Midbrain (tissue), 1 donor: ENCODE results near the gene ELFN1.
A peak's percentile ranks its signal among the peaks of the same experiment; 100 is the strongest.

ENCODE experiments used
- DNase-seq: peaks from one replicate; lab custom pipeline; 2025; lab: John Stamatoyannopoulos, UW

The ELFN1 gene

DNA sequence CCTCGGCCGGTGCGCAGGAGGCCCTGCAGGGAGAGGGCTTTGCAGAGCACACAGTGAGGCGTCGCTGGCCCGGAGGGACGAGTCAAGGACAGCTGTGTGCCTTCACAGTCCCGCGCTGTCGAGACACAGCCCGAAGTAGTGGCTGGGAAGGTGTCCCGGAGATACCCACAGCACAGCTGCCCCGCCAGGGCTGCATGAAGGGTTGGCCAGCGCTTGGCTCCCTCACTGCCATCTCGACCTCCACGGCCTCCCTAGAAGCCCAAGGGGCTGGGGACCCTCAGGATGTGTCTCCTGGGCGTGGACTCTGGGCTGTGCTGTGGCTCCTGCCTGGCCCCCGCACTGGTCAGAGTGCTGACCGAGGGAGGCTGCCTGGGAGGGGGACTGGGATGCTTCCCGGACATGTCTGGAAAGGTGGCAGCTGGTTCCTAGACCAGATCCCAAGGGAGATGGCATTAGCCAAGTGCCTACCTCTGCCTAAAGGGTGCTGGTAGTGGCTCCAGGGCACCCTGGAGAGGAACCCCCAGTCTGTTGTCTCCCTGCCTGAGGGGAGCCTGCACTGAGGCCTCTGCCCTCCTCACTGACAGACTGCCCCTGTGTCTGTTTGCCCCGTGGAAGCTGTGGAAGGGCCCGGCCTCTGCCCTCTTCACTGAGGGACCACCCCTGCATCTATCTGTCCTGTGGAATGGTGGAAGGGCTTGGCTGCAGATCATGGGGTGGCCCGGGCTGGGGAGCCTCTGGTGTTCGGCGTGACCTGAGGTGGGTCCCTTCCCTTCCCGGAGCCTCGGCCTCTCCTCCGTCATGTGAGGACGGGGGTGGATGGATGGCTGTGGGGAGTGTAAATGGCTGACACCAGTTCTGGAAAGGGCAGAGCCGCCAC lies 5.8 kb downstream of the ELFN1 start:
- DNase-seq: no peak

DNA sequence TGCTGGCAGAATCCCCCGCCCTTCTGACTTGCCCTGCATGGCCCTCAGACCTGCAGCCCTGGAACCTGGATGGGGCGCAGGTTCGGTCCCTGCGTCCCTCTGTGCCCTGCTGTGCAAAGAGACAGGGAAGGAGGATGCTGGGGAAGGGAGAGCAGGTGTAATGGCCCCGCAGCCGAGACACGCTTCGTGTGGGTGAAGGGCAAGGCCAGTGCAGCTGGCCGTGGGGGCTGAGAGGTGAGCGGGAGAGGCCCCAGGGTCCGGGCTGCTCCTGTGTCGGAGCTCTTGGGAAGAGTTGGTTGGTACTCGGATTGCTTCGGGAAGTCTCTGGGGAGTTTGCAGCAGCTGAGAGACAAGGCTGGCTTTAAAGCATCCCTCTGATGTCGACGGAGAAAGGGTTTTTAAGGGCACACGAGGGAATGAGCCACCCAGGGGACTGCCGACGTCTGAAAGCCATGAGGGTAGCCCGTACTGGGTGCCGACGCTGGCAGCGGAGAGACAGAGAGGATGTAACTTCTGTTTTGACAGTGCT lies 6.5 kb downstream of the ELFN1 start:
- no peak for DNase-seq

DNA sequence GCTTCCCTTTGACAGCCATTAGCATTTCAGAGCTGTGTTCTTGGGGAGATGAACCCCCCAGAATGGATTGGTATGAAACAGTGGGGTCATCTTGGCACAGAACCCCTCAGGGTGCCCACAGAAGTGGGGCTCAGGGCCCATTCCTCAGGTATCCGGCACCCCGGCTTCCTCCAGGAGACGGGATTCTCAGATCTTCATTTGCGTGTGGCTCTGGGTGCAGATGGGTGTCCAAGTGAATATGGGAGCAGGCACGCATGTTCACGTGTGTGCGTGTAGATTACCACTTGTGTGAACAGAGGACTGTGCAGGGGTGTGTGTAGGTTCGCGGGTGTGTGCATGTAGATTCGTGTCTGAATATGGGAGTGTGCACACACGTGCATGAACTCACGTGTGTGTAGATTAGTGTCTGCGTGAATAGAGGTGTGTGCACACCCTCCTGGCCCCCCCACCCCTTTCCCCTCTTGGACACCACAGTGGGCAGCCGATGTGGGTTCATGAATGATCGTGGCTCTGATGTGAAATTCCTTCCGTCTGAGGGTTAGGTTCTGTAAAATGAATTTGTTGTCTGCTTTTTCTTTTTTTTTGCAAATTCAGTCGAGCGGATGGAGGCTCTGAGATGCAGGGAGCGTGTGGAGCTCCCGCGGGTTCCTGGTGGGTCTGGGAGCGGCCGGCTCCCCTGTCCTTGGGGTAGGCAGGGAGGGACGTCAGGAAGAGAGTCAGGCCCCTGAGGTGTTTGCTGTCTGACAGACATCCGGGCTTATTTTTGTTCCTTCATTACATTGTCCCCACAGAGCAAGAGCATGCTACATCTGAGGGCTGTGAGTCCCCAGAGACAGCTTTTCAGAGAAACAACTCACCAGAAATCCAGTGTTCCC lies 7.4 kb downstream of the ELFN1 start:
- DNase-seq: no peak

DNA sequence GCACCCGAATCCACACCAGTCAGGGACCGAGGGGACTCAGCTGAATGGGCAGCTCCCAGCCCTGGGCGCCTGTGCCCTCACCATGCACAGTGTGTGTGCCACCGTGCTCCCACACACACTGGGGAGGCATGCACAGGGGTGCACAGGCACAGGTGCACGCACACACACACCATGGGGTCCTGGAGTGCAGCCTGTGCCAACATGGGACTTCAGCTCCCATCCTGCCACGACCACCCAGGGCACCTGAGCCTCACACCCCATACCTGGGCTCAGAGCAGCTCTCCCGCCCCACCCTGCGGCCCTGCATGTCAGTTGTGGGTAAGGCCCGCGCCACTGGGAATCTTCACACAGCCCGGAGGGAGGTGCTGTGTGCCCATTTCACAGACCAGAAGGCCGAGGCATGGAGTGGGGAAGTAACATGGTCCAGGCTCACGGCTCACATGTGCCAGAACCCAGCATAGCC lies 8.0 kb downstream of the ELFN1 start:
- DNase-seq: no peak

DNA sequence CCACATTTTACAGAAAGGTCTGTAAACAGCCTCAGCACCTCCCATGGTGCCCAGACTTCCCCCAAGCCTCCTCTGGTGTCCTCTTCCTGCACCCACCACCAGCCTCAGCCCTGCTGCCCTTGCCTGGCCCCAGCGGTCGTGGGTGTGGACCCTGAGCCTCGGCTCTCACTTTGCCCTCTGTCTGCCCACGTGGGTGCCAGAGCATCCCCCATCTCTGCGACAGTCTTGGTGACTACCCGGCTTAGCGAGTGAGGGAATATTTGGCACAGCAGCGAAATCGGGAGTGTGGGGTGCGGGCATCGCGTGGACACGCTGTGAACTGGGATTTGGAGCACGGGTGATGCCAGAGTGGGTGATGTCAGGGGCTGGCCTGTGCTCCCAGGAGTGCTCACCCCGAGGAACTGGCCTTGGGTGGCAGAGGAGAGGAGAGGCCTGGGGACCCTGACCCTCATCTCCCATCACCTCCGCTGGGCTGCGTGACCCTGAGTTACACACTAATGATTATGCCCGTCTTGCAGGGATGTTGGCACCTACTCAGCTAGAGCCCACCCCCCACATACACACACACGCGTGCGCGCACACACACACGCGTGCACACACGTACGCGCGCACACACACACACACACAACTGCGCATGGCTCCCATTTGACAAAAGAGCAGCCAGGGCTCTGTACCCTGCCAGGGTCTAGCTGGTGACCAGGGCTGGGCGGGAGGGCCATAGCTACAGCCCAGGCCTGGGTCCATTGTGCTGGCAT lies 8.7 kb downstream of the ELFN1 start:
- DNase-seq: no peak

DNA sequence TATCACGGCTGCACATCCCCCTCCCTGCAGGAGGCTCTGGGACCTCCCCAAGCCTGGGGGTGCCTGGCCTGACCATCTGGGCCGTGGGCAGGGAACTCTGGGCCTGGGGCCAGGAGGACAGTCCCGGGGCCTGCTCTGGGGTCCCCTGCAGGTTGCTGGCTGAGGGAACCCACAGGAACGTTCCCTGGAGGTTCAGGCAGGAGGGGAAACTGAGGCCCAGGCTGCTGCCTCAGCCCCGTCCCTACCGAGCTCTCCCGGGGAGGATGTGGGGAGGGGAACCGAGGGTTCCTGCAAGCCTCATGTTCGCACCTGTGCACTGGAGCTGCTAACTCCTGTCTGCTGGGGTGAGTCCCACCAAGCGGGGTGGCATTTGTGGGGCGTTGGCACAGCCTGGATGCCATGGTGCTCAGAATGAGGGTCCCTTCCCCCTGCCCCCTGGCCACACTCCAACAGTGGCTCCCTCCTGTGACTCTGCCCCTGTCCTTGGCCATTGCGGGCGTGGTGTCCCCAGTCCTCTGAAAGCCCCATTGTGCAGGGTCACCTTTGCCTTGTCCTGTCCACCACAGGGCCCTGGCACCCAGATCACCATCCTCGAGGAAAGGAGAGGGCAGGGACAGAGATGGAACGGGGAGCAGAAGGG lies 9.4 kb downstream of the ELFN1 start:
- no peak for DNase-seq

DNA sequence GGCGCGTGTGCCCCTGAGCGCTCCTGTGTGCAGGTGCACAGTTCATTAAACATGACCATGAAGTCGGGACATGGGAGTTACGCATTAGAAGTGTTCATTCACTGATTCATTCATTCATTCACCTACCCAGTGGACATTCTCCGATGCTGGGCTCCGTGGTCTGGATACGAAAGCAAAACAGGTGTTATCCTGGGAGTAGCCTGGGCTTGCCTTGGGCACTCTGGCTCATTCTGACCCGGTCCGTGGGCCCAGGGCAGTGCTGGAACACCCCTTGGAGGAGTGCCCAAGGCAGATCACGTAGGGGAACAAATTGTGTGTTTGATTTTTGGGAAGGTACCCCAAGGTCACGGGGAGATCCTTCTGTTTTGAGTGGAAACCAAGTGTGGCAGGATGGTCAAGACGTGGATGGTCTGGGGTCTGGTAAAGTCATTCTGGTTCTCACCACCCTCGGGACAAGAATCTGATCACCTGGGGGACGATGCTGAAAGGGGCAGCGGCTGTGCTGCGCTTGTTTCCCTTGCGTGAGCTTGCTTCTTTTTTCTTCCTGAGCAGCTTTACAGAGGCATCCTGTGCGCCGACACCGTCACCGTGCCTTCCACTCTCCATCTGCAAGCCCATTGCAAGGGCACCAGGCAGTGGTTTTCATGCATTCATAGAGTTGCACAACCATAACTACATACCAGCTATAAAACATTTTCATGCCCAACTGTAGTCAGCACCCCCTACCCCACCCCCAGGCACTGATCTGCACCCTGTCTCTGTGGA lies 10.1 kb downstream of the ELFN1 start:
- no peak for DNase-seq

DNA sequence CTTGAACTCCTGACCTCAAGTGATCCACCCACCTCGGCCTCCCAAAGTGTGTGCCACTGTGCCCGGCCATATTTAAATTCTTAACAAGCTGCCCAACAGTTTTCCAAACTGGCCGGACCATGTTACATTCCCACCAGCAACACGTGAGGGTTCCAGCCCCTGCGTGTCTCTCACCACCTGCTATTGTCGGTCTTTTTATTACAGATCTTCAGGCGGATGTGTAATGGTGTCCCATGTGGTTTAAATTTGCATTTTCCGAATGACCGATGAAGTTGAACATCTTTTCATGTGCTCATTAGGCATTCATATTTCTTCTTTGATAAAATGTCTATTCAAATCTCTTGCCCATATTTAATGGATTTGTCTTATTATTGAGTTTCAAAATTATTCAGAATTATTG lies 11.5 kb downstream of the ELFN1 start:
- no peak for DNase-seq

DNA sequence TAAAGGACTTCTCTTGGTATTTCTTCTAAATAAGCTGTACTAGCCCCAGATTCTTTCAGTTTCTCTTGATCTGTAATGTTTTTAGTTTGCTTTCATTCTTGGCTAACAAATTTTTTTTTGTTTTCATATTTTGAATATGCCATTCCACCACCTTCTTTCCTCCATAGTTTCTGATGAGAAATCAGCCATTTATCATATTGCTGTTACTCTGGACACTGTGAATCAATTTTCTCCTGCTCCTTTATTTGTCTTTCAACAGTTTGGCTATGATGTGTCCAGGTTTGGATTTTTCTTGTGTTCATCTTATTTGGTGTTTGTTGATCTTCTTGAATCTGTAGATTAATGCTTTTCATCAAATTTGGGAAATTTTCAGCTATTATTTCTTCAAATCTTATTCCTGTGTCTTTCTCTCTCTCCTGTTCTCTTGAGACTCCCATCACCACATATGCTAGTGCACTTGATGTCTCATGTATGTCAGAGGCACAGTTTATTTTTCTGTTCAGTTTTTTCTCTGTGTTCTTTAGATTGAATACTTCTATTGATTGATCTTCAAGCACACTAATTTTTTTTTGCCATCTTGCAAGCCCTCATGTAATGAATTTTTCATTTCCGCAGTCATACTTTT lies 15.0 kb downstream of the ELFN1 start:
- no peak for DNase-seq

DNA sequence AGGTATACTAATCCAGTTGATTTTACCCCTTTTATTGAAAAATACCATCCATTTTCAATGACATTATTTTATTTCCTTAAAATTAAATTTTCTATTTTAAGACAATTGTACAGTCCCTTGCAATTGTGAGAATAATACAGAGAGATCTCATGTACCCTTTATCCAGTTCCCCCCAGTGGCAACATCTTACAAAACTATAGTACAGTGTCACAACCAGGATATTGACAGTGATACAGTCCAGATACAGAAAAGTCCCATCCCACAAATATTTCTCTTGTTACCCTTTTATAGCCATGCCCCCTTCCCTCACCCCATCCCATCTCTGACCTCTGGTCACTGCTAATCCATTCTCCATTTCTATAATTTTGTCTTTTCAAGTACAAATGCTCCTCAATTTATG lies 18.5 kb downstream of the ELFN1 start:
- no peak for DNase-seq

DNA sequence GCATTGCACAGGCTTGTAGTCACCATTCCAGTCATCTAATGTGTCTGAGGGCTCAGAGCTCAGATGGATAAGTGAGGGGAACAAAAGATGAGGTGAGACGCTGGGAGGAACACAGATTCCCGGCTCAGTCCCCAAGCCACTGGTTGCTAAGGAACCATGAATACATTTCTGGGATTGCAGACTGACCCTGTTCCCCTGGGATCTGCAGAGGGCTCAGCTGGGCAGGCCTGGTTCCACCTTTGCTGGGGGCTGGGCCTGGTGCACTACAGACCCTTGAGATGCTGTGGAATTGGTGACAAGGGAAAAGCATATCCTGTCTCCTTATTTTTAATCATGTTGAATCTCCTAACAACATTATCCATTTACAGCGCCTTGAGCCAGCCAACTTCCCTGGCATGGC lies 19.2 kb downstream of the ELFN1 start:
- DNase-seq: no peak

DNA sequence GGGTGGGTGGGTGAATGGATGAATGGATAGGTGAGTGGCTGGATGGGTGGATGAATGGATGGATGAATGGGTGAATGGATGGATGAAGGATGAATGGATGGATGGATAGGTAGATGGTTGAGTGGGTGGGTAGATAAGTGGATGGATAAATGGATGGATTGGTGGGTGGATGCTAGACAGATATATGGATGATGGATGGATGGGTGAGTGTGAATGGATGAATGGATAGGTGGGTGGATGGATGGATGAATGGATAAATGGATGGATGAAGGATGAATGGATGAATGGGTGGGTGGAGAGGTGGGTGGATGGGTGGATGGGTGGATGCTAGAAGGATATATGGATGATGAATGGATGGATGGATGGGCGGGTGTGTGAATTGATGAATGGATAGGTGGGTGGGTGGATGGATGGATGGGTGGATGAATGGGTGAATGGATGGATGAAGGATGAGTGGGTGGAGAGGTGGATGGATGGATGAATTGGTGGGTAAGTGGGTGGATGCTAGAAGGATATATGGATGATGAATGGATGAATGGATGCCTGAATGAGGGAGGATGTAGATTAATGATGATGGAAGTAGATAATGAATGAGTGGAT lies 20.4 kb downstream of the ELFN1 start:
- DNase-seq: no peak

DNA sequence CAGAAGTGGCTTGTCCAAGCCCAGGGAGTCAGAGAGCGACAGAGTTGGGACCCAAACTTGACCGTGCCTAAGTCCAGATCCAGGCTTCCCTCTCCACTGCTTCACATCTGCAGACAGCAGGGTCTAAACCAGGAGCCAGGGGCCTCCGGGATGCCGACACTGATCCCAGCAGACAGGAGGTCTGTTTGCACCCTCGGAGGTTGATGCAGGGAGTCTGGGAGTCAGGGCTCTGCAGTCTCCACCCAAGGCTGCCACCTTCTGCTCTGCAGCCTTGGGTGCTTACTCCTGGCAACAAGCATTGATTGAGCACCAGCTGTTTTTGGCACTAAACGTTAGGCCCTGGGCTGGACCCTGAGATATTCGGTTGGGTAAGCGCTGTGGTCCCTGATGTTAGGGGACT lies 21.0 kb downstream of the ELFN1 start:
- no peak for DNase-seq

DNA sequence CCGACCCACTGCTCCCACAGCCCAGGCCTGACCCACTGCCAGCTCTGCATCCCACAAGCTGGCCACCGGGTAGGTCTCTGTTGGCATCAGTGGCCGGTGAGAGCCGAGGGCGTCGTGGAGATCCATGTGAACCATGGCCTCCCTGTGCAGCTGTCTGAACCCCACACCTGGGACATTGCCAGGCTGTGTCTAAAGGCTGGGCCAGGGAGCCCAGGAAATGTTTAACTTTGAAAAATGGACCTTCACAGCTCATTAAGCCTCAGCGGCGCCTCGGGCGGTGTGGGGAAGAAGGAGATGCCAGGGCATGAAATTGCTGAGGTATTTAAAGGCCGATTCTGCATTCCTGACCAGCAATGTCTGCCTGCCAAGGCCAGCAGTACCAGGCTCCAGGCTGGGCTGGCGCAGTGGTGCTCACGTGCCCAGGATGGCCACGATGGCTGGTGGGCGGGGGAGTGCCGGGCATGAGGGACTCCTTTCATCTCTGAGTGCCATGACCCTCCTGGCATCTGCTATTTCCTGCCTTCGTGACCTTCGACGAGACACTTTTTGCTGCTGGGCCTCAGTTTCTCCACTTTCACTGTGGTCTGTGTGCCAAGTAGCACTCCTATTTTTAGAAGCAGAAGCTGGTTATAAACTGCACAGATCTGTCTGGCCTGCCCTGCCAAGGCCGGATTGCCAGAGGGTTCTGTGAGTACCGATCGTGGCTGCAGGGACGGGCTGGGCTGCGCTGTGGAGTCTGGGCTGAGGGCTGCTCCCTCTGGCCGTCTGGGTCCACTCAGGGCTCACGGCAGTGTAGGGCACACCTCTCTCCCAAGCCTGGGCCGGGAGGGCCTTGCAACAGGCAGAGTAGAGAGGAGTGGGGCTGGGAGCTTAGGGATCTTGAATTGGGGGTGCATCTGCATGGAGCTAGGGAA lies 21.8 kb downstream of the ELFN1 start:
- DNase-seq: peak; percentile 62

DNA sequence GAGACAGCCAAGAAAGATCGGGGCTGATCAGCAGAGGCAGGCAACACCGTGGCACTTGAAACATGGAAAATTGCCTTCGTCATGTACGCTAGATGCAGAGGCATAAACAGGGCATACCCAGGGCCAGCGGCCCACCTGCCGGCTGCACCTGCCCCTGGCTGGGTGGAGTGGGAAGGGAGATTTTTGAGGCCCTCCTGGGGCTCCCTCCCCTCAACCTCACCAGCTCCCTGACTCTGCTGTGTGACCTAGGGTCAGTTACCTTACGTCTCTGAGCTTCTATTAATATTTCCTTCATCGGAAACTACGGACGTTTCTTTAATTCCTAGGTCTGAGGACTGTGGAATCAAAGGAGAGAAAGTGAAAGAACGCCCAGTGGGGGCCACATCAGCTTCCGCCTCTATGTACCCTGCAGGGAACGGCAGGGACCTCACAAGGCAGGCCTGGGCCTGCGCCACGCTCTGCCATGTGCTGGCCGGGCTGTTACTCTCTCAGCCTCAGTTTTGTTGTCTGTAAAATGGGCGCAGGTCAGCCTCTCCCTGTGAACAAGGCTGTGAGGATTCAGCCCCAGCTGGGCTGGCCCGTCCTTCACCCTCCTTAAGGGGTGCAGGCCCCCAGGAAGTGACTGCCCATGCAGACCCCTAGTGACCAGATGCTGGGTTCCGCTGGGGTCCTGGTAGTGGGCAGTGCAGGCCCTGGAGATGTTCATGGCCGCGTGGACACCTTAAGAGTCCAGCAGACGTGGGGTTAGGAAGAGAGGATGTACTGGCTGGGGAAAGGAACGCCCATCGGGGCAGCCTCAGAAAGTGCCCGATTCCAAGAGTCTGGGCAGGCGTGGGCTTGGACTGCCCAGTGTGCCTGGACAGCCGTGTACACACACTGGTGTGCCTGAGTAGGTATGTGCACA lies 22.7 kb downstream of the ELFN1 start:
- DNase-seq: no peak

DNA sequence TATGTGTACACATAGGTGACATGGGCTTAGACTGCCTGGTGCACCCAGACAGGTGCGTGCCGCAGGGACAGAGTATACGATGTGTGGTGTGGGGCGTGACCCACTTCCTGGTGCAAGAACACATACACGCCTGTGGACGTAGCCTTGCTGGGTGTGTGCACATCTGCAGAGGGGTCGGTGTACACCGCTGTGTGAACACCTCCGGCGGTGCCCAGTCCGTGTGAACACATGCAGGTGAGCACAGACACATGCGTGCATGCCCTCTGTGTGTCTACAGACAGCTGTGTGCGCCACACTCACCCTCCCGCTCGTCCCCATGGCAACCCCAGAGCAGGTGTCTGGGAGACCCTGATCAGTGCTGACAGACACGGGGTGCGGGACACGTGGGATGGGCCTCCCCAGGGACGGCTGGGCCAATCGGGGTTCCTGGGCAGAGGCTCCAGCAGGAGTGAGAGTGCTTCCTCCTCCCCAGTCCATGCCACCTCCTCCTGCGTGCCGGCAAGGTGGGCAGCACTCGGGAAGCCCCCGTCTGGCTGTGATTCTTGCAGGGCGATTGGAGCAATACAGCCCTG lies 23.4 kb downstream of the ELFN1 start:
- no peak for DNase-seq

DNA sequence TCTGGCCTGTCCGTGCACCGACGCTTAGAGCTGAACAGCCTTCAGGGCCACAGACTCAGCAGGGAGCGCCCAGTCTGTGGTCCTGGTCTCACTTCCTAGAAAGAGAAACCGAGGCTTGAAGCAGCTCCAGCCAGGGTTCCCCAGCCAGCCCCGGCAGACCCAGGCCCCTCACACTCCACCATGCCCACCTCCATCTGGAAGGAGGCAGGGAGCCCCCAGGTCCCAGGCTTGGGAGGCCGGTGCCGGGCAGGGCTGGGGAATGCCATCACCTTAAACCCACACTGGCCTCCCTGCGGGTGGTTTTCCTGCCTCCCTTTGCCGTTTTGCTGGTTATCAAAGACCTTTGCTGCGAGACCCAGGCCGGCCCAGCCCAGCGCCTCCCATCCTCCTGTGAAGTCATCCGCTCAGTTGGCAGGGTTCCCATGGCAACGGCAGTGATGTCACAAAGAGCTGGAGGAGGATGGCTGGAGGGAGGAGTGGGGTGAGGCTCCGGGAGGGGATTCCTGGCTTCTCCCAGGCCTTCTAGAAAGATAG lies 24.0 kb downstream of the ELFN1 start:
- peak; percentile 2 for DNase-seq
